HepG2 (cell line): ENCODE measurements around the gene TCAIM. TPM values are rescaled to one million over a fixed set of nuclear protein-coding genes. Genes with fewer than 3 reads are reported as not detected.
A peak's percentile ranks its signal among the peaks of the same experiment; 100 is the strongest.

ENCODE experiments used
- EED ChIP-seq: sonication (generic); formaldehyde crosslinking; IDR thresholded peaks from 2 replicates; pipeline ENCODE4 v1.5.0; 2020; ENCODE audit warnings: mild to moderate bottlenecking, missing genetic modification reagents
- HHEX ChIP-seq: IDR thresholded peaks from 2 replicates; pipeline ENCODE4 v1.6.1; 2016; ENCODE audit warnings: control low read depth
- HMGA1 ChIP-seq: sonication (generic); formaldehyde crosslinking; conservative IDR thresholded peaks from 2 replicates; pipeline ENCODE4 v1.4.0; 2020; ENCODE audit warnings: missing genetic modification reagents
- HOXD1 ChIP-seq: sonication (generic); formaldehyde crosslinking; IDR thresholded peaks from 2 replicates; pipeline ENCODE4 v1.5.0; 2020; ENCODE audit warnings: missing genetic modification reagents
- KDM5B ChIP-seq: sonication (generic); formaldehyde crosslinking; IDR thresholded peaks from 2 replicates; pipeline ENCODE4 v1.4.0; 2020; ENCODE audit warnings: missing genetic modification reagents, mild to moderate bottlenecking, borderline replicate concordance
- MAF1 ChIP-seq: sonication (generic); formaldehyde crosslinking; IDR thresholded peaks from 2 replicates; pipeline ENCODE4 v1.5.0; 2020; ENCODE audit warnings: missing genetic modification reagents, borderline replicate concordance
- MBNL3 ChIP-seq: fragments of 250-450 bp; sonication (Bioruptor Pico); conservative IDR thresholded peaks from 2 replicates; pipeline ENCODE4 v1.8.0; 2022; ENCODE audit warnings: mild to moderate bottlenecking, inconsistent platforms
- MIER2 ChIP-seq: IDR thresholded peaks from 2 replicates; pipeline ENCODE4 v1.6.1; 2016; ENCODE audit warnings: missing biosample characterization, missing genetic modification reagents
- MZF1 ChIP-seq: sonication (generic); formaldehyde crosslinking; IDR thresholded peaks from 2 replicates; pipeline ENCODE4 v1.8.1; 2023; ENCODE audit warnings: mild to moderate bottlenecking, missing genetic modification reagents, borderline replicate concordance
- SMAD9 ChIP-seq: sonication (generic); formaldehyde crosslinking; IDR thresholded peaks from 2 replicates; pipeline ENCODE4 v1.5.1; 2020; ENCODE audit warnings: mild to moderate bottlenecking, missing genetic modification reagents
- SP4 ChIP-seq: sonication (generic); formaldehyde crosslinking; IDR thresholded peaks from 2 replicates; pipeline ENCODE4 v1.8.1; 2023; ENCODE audit warnings: mild to moderate bottlenecking, missing genetic modification reagents
- TAF15 ChIP-seq: fragments of 200-400 bp; formaldehyde crosslinking; IDR thresholded peaks from one replicate; pipeline ENCODE4 v1.6.1; 2018; ENCODE audit warnings: mild to moderate bottlenecking, low read depth, low read length; ENCODE audit not compliant: poor library complexity, severe bottlenecking
- TRIM24 ChIP-seq: sonication (generic); formaldehyde crosslinking; IDR thresholded peaks from 2 replicates; pipeline ENCODE4 v1.8.0; 2022; ENCODE audit warnings: mild to moderate bottlenecking, missing genetic modification reagents
- ZNF124 ChIP-seq: sonication (generic); formaldehyde crosslinking; IDR thresholded peaks from 2 replicates; pipeline ENCODE4 v1.4.0; 2020; ENCODE audit warnings: missing genetic modification reagents
- ZNF142 ChIP-seq: sonication (generic); formaldehyde crosslinking; IDR thresholded peaks from 2 replicates; pipeline ENCODE4 v1.4.0; 2020; ENCODE audit warnings: missing genetic modification reagents
- ZNF282 ChIP-seq: fragments of 450-650 bp; IDR thresholded peaks from 2 replicates; pipeline ENCODE4 v1.6.1; 2018; ENCODE audit not compliant: partially characterized antibody
- ZNF468 ChIP-seq: sonication (generic); formaldehyde crosslinking; IDR thresholded peaks from 2 replicates; pipeline ENCODE4 v1.8.0; 2022; ENCODE audit warnings: mild to moderate bottlenecking, moderate library complexity, missing genetic modification reagents
- ZNF720 ChIP-seq: sonication (generic); formaldehyde crosslinking; IDR thresholded peaks from 2 replicates; pipeline ENCODE4 v1.4.0; 2020; ENCODE audit warnings: missing genetic modification reagents
- ZNF891 ChIP-seq: sonication (generic); formaldehyde crosslinking; IDR thresholded peaks from 2 replicates; pipeline ENCODE4 v1.5.0; 2020; ENCODE audit warnings: mild to moderate bottlenecking, missing genetic modification reagents
- polyA plus RNA-seq, 8 experiments: library from polyadenylated mRNA; depleted of rRNA in 3 of 8; stranded (reverse) in 7 of 8; unstranded in 1 of 8; fragments of >200 nt; fragmentation: Illumina TruSeq in 4 of 8; extraction: Trizol in 4 of 8; gene quantifications; 2 replicates each; pipeline versions ENCODE4 v1.2.1 to v1.2.3, GENCODE V29; 2011 to 2016; ENCODE audit warnings: low read depth in 4 of 8, missing spikeins in 1 of 8, mixed read lengths in 1 of 8; ENCODE audit not compliant: insufficient read depth in 1 of 8
- total RNA-seq, 5 experiments: library from RNA; depleted of rRNA; stranded (reverse); fragments of >200 nt; fragmentation: Illumina TruSeq; extraction: Trizol; gene quantifications; 2 replicates each; pipeline ENCODE4 v1.2.3, GENCODE V29; 2016; ENCODE audit warnings: low read depth in 1 of 5
- TF ChIP-seq, protein P1 (sequence below): IDR thresholded peaks from 2 replicates; pipeline ENCODE4 v1.6.1; 2016; ENCODE audit warnings: missing compliant biosample characterization, missing genetic modification reagents, borderline replicate concordance
- TF ChIP-seq, protein P2 (sequence below): sonication (generic); formaldehyde crosslinking; IDR thresholded peaks from 2 replicates; pipeline ENCODE4 v1.5.1; 2020; ENCODE audit warnings: mild to moderate bottlenecking, missing genetic modification reagents, moderate library complexity

The TCAIM gene
- total and polyA plus RNA-seq, 2 of the 13 experiments (the other 11 are each of a cell fraction or from before 2014, with no cell fraction given): 16.9 to 22.6 TPM

DNA sequence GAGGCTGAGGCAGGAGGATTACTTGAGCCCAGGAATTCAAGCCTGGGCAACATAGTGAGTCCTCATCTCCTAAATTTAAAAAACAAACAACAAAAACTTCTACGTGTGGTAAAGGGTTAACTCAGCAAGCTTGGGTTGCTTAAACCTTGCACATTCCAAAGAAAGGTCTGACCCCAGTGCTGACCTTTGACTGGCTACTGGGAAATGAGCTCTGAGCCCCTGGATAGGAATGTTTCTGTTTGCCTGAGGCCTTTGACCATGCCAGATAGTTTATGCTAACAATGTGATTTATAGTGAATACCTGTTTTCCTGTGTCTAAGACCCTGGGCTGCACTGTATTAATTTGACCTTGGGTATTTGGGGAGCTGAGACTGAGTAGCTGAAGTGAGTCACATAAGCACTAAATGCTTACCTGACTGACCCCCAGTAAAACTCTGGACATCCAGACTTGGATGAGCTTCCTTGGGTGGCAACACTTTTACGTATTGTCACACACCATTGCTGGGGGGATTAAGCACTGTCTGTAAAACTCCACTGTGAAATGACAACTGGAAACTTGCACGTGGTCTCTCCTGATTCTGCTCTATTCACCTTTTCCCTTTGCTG, 20.7 kb downstream of the TCAIM start (continued):
- no peak for TF ChIP-seq TAF15
- no peak for TF ChIP-seq ZNF142
- TF ChIP-seq ZNF891 (CRISPR knock-in tag): no peak
- no peak for TF ChIP-seq KDM5B (CRISPR knock-in tag)
- no peak for TF ChIP-seq MZF1 (CRISPR knock-in tag)
- no peak for TF ChIP-seq EED (CRISPR knock-in tag)
- TF ChIP-seq HOXD1 (CRISPR knock-in tag): peak; percentile 89
- no peak for TF ChIP-seq SMAD9
- no peak for TF ChIP-seq ZNF720 (CRISPR knock-in tag)
- no peak for TF ChIP-seq MAF1 (CRISPR knock-in tag)
- TF ChIP-seq SP4 (CRISPR knock-in tag): no peak
- no peak for TF ChIP-seq HMGA1 (CRISPR knock-in tag)
- TF ChIP-seq ZNF282: no peak
- TF ChIP-seq ZNF124: no peak
- TF ChIP-seq TRIM24 (CRISPR knock-in tag): no peak
- TF ChIP-seq ZNF468: no peak
- TF ChIP-seq, protein P1, sequence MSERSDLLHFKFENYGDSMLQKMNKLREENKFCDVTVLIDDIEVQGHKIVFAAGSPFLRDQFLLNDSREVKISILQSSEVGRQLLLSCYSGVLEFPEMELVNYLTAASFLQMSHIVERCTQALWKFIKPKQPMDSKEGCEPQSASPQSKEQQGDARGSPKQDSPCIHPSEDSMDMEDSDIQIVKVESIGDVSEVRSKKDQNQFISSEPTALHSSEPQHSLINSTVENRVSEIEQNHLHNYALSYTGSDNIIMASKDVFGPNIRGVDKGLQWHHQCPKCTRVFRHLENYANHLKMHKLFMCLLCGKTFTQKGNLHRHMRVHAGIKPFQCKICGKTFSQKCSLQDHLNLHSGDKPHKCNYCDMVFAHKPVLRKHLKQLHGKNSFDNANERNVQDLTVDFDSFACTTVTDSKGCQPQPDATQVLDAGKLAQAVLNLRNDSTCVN (CRISPR knock-in tag): no peak
- TF ChIP-seq, protein P2, sequence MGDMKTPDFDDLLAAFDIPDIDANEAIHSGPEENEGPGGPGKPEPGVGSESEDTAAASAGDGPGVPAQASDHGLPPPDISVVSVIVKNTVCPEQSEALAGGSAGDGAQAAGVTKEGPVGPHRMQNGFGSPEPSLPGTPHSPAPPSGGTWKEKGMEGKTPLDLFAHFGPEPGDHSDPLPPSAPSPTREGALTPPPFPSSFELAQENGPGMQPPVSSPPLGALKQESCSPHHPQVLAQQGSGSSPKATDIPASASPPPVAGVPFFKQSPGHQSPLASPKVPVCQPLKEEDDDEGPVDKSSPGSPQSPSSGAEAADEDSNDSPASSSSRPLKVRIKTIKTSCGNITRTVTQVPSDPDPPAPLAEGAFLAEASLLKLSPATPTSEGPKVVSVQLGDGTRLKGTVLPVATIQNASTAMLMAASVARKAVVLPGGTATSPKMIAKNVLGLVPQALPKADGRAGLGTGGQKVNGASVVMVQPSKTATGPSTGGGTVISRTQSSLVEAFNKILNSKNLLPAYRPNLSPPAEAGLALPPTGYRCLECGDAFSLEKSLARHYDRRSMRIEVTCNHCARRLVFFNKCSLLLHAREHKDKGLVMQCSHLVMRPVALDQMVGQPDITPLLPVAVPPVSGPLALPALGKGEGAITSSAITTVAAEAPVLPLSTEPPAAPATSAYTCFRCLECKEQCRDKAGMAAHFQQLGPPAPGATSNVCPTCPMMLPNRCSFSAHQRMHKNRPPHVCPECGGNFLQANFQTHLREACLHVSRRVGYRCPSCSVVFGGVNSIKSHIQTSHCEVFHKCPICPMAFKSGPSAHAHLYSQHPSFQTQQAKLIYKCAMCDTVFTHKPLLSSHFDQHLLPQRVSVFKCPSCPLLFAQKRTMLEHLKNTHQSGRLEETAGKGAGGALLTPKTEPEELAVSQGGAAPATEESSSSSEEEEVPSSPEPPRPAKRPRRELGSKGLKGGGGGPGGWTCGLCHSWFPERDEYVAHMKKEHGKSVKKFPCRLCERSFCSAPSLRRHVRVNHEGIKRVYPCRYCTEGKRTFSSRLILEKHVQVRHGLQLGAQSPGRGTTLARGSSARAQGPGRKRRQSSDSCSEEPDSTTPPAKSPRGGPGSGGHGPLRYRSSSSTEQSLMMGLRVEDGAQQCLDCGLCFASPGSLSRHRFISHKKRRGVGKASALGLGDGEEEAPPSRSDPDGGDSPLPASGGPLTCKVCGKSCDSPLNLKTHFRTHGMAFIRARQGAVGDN (CRISPR knock-in tag): no peak
- TF ChIP-seq HHEX (CRISPR knock-in tag): peak; percentile 15; the same call in 1 of the 2 replicates
- TF ChIP-seq MBNL3 (CRISPR knock-in tag): no peak
- peak; percentile 72 for TF ChIP-seq MIER2 (CRISPR knock-in tag)
